GM23338 (cell line): ENCODE data around the gene TRIM25.

Source experiments
- CREB1 ChIP-seq: fragments of 250-450 bp; sonication (Bioruptor Pico); IDR thresholded peaks from 2 replicates; pipeline ENCODE4 v1.5.0; 2020; ENCODE audit warnings: low read depth, mild to moderate bottlenecking, moderate library complexity
- EZH2phosphoT487 ChIP-seq: fragments of 200-600 bp; sonication (generic); IDR thresholded peaks from one replicate; pipeline ENCODE4 v1.8.1; 2018; ENCODE audit warnings: antibody characterized with exemption; ENCODE audit not compliant: unreplicated experiment
- POLR2AphosphoS5 ChIP-seq: IDR thresholded peaks from 2 replicates; pipeline ENCODE4 v1.6.1; 2016; ENCODE audit warnings: antibody characterized with exemption, low read depth
- REST ChIP-seq: IDR thresholded peaks from one replicate; pipeline ENCODE4 v1.6.1; 2018; ENCODE audit warnings: antibody characterized with exemption; ENCODE audit not compliant: unreplicated experiment
- ZNF114 ChIP-seq: fragments of 250-450 bp; sonication (Bioruptor Pico); IDR thresholded peaks from 2 replicates; pipeline ENCODE4 v1.5.0; 2020; ENCODE audit warnings: mild to moderate bottlenecking, moderate library complexity
- TF ChIP-seq, protein P1 (sequence below), 2 experiments: fragments of 200-600 bp in 1 of 2; sonication (generic) in 1 of 2; conservative IDR thresholded peaks; 2 replicates each; pipeline versions ENCODE4 v1.5.1 to v1.6.1; 2016 to 2017; ENCODE audit warnings: antibody characterized with exemption in 2 of 2, low read depth in 2 of 2, mild to moderate bottlenecking in 2 of 2, moderate library complexity in 1 of 2

DNA sequence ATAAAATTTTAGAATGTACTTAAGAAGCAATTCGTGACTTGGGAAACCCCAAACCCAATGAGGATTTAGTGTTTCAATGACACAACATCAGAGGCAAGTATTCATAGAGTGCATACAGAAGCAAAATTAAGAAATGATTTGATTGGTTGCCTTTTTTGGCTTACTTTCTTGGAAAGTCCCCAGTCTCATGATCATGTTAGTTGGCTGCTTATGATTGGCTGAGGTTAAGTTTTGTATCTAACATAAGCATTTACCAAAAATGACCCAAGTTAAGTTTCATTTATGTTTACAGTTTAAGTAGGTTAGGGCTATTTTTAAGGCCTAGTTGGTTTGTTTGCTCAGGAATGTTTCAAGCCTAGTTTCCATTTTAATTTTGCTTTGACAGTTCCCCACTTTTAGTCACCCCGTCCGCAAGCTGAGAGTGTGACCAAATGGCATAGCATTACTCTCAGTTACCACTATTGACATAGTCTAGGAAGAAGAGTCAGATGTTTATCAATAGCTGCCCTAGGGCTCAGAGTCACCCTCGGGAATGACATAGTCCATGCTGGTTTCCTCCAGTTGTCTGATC, 43.7 kb downstream of the TRIM25 start:
- TF ChIP-seq, protein P1, sequence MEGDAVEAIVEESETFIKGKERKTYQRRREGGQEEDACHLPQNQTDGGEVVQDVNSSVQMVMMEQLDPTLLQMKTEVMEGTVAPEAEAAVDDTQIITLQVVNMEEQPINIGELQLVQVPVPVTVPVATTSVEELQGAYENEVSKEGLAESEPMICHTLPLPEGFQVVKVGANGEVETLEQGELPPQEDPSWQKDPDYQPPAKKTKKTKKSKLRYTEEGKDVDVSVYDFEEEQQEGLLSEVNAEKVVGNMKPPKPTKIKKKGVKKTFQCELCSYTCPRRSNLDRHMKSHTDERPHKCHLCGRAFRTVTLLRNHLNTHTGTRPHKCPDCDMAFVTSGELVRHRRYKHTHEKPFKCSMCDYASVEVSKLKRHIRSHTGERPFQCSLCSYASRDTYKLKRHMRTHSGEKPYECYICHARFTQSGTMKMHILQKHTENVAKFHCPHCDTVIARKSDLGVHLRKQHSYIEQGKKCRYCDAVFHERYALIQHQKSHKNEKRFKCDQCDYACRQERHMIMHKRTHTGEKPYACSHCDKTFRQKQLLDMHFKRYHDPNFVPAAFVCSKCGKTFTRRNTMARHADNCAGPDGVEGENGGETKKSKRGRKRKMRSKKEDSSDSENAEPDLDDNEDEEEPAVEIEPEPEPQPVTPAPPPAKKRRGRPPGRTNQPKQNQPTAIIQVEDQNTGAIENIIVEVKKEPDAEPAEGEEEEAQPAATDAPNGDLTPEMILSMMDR (conservative IDR thresholded peaks at IDR 0.05; ENCODE audit: low read depth in 2 of 2), result no peak
- TF ChIP-seq POLR2AphosphoS5, result no peak
- TF ChIP-seq CREB1 (CRISPR knock-in tag), result no peak
- TF ChIP-seq ZNF114, result no peak
- no peak for TF ChIP-seq EZH2phosphoT487
- TF ChIP-seq REST, result no peak
